ENCODE results near the gene ACTR3.

Gene ACTR3

GRCh38 chr2:113876503-113877387 is 13.1 kb upstream of the ACTR3 start:
- DNase-seq, result peak; percentile 76

GRCh38 chr2:113877711-113878598 is 11.9 kb upstream of the ACTR3 start:
- DNase-seq, result no peak

- DNase-seq, result no peak
Measured at GRCh38 chr2:113878743-113879142, 11.1 kb upstream of the ACTR3 start.

DNA sequence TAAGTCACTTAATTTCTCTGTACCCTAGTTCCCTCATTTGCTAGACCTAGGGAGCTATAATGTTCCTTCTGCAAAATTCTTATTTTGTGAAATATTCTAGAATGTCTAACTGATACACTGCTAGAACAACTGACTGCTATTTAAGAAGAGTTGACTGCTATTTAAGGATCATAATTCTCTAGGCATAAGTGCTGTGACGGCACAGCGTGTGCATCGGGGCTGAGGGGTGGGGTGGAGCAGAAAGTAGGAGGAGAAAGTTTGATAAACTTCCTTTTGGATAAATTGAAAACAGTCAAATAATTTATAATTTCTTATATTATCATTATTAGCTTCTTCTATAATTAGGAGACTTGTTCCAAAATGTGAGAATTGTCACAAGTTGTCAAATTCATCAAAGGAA is 10.4 kb upstream of the ACTR3 start:
- DNase-seq, result no peak

DNA sequence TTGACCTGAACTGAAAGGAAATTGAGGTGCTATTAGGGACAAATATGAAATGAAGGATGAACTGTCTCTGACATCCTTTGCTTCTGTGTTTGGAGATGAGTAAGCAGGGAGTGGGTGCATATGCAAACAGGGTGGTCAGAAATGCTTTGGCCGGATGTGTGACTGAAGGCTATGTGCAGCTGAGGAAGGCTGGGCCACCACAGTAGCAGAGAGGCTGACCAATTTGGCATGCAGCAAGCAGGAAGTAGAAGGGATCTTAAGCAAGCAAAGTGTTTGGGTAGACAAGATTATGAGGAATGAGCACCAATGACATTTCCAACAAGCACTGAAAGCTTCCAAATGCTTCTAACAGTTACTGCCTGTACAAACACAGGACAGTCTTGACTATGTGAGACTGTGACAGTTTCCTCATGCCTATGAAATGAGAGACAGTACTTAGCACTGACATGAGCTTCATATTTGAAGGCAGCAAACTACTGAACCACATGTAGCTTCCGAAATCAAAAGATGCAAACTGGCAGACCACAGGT is 3.3 kb upstream of the ACTR3 start:
- peak; percentile 38 for DNase-seq

- DNase-seq, result no peak
Measured at GRCh38 chr2:113887009-113887792, 2.7 kb upstream of the ACTR3 start.

GRCh38 chr2:113888641-113889470 is 1.0 kb upstream of the ACTR3 start:
- no peak for DNase-seq

- DNase-seq, result peak; percentile 72
Measured at GRCh38 chr2:113890253-113891235, 655 bp downstream of the ACTR3 start.

DNA sequence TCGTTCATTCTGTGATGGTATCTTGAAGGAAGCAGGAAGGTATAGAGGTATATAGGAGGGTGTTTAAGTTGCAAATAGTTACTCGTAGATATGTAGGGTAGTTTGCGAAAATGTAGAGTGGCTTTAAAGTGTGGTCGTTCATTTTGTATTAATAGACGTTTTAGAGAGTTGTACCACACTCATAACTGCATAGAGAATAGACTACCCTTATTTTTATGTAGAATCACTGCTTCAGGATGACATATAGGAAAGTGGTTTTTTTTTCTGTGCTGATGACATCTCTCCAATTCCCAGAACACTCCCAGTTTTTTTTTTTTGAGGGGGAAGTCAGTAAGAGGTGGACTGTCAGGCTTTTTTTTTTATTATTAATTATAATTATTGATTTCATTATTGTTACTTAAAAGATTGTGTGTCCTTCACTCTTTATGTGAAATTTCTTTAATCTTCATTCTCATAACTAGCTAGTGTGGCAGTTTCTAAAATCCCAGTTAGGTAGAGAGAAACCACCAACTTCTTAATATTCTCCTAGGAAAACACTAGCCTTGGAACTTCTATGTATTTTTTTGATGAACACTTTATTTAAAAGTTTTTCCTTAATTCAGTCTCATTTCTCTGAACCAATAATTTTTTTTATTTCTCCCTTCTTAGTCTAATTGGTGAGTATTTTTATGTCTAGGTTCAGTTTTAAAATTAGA is 1.5 kb downstream of the ACTR3 start:
- no peak for DNase-seq

DNA sequence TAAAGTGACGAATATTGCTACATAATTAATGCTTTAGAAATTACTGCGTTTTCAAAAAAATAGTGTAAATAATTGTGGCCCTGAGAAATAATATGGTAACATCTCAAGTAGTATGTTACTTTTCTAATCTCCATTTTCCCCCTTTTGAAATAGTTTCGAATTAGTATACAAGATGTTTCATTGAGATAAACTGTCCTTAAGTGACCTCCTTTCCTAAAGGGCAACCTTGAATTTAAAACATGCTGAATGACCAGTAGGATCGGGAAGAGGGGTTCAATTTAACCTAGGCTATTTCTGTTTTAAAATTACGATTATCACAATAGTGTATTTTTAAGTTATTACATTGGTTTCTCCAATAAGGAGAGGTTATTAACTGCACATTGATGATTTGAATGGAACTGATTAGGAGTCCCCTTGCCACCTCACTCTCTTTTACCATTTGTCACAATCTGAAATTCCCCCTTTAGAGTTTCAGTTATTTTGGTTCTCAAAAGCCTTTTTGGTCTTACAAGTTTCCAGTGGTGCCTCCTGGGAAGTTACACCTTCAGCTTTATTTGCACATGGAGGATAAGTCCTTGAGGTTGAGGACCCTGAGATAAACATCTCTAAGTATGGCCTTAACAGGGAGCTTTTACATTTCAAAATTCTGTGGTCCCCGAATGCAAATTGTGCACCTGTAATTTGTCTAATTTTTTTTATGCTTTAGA is 2.3 kb downstream of the ACTR3 start:
- no peak for DNase-seq

- DNase-seq, result no peak
Measured at GRCh38 chr2:113894156-113894743, 4.4 kb downstream of the ACTR3 start.

DNA sequence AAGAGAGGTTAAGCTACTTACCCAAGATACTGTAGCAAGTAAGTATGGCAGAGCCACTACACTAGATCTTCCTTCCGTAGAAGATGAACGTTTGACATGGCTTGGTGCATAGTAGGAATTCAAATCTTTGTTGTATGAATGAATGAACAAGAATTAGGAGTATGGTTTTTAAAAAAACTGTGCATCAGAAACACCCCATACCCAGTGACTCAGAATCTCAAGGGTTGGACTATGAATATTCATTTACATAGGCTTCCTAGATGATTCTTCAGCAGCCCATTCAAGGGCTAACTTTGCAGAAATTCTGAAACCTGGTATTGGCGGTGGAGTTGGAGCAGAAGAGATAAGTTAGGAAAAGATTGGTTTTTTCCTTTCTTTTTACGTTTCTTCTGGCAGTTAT is 5.4 kb downstream of the ACTR3 start:
- DNase-seq, result no peak

- no peak for DNase-seq
Measured at GRCh38 chr2:113895819-113896563, 6.1 kb downstream of the ACTR3 start.

DNA sequence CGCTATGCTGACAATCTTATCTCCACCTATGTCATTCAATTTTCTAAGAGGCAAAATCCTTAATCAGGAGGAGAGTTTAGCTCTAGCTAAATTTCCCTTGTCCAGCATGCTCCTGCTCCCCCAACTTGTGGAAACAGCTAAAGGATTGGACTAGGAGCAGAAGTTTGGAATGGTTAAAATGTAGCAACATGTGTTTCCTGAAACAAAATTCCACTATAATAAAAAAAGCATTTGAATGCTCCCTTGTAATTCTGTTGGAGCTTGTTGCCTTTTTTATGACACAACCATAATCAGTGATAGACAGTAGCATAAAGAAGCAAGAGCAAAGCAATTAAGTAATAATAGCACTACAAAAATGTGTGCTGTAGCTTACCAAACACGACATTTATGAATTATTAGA is 6.9 kb downstream of the ACTR3 start:
- no peak for DNase-seq

- DNase-seq, result no peak
Measured at GRCh38 chr2:113898081-113898480, 8.2 kb downstream of the ACTR3 start.

- DNase-seq, result no peak
Measured at GRCh38 chr2:113899166-113899565, 9.3 kb downstream of the ACTR3 start.

- DNase-seq, result peak; percentile 31
Measured at GRCh38 chr2:113901943-113902342, 12.1 kb downstream of the ACTR3 start.

- no peak for DNase-seq
Measured at GRCh38 chr2:113905886-113906285, 16.0 kb downstream of the ACTR3 start.
